Measurements from ENCODE around the gene SP4. TPM values are rescaled to one million over a fixed set of nuclear protein-coding genes. Genes with fewer than 3 reads are reported as not detected.
A peak's percentile ranks its signal among the peaks of the same experiment; 100 is the strongest.

Gene SP4
- 3.0 TPM for polyA plus RNA-seq (2012; ENCODE audit: insufficient read depth, insufficient read length, low read depth)

DNA sequence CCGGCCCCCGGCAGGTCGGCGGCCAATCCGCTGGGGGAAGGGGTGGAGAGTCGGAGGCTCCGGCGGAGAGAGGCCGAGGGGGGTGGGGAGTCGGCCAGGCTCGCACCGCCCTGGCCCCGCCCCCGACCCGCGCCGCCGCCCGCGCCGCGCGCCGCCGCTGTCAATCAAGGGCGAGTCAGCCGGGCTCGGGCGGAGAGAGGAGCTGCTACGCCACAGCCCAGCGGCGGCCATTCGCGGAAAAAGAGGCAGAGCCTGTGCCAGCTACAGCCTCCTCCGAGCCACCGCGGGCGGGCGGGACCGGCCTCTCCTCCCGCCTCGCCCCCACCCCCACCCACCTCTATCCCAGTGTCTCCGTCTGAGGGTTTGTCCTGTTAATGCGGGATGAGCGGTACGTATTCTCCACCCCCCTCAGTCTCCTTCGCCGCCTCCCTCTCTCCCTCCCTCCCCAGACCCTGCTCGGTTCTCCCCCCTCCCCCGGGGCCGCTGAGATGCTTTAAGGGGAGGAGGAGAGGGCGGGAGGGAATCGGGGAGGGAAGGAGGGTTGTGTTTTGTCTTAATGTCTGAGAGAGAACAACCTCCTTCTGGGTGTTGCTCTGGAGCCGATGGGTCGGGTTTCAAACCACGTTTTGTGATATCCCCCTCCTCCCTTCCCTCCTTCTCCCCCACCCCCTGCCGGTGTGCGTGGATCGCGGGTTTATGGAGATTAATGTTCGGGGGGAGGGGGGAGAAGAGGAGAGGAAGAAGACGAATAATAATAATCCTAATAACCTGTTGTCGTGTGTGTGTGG is at the start of gene SP4:
TSS of gene SP4 (plus strand) at position 213 of the 788 bp plus-strand sequence. CDS start at position 382, 169 bp downstream.
- DNase-seq, result peak; percentile 96
- TF ChIP-seq, protein P1, sequence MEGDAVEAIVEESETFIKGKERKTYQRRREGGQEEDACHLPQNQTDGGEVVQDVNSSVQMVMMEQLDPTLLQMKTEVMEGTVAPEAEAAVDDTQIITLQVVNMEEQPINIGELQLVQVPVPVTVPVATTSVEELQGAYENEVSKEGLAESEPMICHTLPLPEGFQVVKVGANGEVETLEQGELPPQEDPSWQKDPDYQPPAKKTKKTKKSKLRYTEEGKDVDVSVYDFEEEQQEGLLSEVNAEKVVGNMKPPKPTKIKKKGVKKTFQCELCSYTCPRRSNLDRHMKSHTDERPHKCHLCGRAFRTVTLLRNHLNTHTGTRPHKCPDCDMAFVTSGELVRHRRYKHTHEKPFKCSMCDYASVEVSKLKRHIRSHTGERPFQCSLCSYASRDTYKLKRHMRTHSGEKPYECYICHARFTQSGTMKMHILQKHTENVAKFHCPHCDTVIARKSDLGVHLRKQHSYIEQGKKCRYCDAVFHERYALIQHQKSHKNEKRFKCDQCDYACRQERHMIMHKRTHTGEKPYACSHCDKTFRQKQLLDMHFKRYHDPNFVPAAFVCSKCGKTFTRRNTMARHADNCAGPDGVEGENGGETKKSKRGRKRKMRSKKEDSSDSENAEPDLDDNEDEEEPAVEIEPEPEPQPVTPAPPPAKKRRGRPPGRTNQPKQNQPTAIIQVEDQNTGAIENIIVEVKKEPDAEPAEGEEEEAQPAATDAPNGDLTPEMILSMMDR (IDR thresholded peaks at IDR 0.05; ENCODE audit: low read depth, low read length), result no peak
- no peaks in the 10 kb centered on the region for H3K27me3 ChIP-seq
- peak within 1 kb of the TSS; percentile 89 for H3K4me3 ChIP-seq (ENCODE audit: low read depth, low read length)
- no peaks in the 10 kb centered on the region for H3K9me3 ChIP-seq
- peaks cover 4% of the 10 kb centered on the region for H3K4me1 ChIP-seq
- no peaks in the 10 kb centered on the region for H3K36me3 ChIP-seq

DNA sequence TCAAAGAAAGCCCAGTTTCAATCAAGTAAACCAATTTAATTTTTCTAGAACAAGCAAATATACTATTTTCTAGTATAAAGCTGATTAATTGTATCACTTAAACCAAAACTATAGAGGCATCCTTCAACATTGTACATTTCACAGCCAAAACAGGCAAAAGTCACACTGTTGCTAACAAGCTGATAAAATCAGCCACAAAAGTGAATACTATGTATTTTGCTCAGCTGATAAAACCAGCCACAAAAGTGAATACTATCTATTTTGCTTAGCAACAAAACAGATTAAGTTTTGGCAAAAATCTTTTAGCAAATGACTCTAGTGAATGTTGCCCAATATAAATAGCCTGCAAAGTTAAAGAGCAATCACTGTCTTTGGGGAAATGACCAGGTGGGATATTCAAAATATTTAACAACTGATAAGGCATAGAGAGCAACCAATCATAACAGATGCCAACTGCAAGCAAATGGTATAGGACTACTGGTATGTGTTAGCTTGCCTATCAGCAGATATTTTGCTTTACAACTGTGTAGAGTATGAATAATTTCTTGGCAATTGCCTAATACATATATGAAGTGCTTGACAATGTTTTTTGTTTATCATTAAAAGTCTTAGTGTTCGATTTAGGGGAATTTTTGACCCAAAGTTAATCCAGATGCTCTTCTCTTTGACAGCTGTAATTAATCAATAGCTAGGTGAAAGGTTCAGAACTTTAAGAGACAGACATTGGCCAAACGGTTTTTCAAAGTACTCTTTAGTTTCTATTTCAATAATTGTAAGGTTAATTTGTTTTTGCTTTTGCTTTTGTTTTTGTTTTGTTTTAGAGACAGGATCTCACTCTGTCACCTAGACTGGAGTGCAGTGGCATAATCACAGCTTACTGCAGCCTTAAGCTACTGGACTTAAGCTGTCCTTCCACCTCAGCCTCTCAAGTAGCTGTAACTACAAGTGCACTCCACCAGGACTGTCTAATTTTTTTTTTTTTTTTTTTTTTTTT is 44.4 kb upstream of the SP4 start:
- H3K4me3 ChIP-seq (ENCODE audit: low read depth, low read length), result no peak overlapping the region
- H3K9me3 ChIP-seq, result no peaks in the 10 kb centered on the region
- peaks cover 5% of the 10 kb centered on the region for H3K27me3 ChIP-seq
- TF ChIP-seq, protein P1 (IDR thresholded peaks at IDR 0.05; ENCODE audit: low read depth, low read length), result no peak
- no peaks in the 10 kb centered on the region for H3K36me3 ChIP-seq
- no peak for DNase-seq
- H3K4me1 ChIP-seq, result no peaks in the 10 kb centered on the region

DNA sequence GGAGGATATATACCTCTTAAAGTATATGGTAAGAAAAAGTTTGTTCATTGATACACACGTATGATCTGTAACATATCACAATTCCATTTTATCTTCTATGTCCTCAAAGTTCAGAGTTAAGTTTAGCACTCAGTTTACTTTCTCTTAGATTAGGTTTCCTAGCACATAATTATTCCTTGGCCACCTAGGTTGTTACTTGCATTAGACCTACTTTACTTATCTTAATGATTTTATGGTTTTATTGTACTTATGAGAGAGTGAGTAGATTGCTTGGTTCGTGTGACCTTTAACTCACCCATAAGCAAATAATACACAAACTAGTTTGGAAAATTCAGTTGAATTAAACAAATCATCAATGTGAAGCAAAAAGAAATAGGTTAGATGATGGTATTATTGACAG is 33.9 kb upstream of the SP4 start:
- Histone ChIP-seq H3K4me1 (no peaks in the 10 kb centered on the region), H3K9me3 (no peaks in the 10 kb centered on the region), H3K4me3 (ENCODE audit: low read depth, low read length) (no peak overlapping the region), H3K36me3 (no peaks in the 10 kb centered on the region), H3K27me3 (peaks cover 14% of the 10 kb centered on the region)
- TF ChIP-seq, protein P1 (IDR thresholded peaks at IDR 0.05; ENCODE audit: low read depth, low read length), result no peak
- no peak for DNase-seq

DNA sequence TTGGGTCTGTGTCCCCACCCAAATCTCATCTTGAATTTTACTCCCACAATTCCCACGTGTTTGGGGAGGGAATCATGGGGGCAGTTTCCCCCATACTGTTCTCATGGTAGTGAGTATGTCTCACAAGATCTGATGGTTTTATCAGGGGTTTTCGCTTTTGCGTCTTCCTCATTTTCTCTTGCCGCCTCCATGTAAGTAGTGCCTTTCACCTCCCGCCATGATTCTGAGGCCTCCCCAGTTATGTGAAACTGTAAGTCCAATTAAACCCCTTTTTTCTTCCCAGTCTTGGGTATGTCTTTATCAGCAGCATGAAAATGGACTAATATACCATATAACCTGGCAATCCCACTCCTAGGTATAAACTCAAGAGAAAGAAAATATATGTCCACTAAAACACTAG is 25.9 kb upstream of the SP4 start:
- TF ChIP-seq, protein P1 (IDR thresholded peaks at IDR 0.05; ENCODE audit: low read depth, low read length), result no peak

DNA sequence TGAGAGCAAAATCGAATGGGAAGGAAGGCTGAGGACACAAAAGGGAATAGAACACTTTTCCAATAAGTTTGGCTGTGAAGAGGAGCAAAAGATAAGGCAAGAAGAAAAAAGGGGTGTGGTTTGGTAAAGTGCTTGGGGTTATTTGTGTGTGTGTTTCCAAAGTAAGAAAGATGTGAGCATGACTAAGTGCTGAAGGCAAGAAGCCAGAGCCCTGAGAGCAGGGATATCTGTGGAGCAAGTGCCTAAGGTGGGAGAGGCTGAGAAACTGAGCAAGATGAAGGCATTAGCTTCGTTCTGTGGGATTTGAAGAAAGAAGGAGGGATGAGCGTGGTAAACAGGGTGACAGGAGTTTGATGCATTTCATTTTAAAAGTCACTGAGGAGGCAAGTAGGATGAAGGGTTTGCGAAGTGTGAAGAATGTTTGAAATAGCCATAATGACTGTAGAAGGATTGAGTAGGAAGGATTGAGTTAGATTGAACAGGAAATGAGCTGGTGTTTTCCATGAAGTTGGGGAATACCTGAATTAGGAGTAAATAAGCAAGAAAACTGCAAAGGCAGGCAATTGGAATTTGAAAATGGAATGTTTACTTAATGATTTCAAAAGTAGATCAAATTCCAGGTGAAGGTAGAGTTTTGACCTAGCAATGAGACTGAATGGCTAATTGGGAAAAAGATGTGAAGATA is 19.9 kb upstream of the SP4 start:
- H3K4me3 ChIP-seq (ENCODE audit: low read depth, low read length), result no peak overlapping the region
- H3K36me3 ChIP-seq, result no peaks in the 10 kb centered on the region
- H3K9me3 ChIP-seq, result no peaks in the 10 kb centered on the region
- H3K27me3 ChIP-seq, result no peaks in the 10 kb centered on the region
- no peaks in the 10 kb centered on the region for H3K4me1 ChIP-seq
- TF ChIP-seq, protein P1 (IDR thresholded peaks at IDR 0.05; ENCODE audit: low read depth, low read length), result no peak
- no peak for DNase-seq

More for the DNA sequence above, 25.9 kb upstream of the SP4 start:
- Histone ChIP-seq H3K4me3 (ENCODE audit: low read depth, low read length) (no peak overlapping the region), H3K4me1 (no peaks in the 10 kb centered on the region), H3K9me3 (no peaks in the 10 kb centered on the region), H3K27me3 (no peaks in the 10 kb centered on the region), H3K36me3 (no peaks in the 10 kb centered on the region)
- no peak for DNase-seq

All from BE2C (cell line).